Measurements from ENCODE around the gene USP20. TPM values are rescaled to one million over a fixed set of nuclear protein-coding genes. Genes with fewer than 3 reads are reported as not detected.

USP20 gene
- total RNA-seq, 2 experiments from 2014 or later, result 80.4 to 80.9 TPM

- peaks cover 71% of the 10 kb centered on the region for H3K36me3 Mint-ChIP-seq (ENCODE audit: low read depth)
- Histone ChIP-seq H3K4me1 (ENCODE audit: insufficient read depth, low read length) (peaks cover 90% of the 10 kb centered on the region), H3K4me3 (ENCODE audit: low read length) (peak overlapping the region; percentile 40), H3K27me3 (ENCODE audit: control insufficient read depth in 1 of 2, insufficient read depth in 2 of 2, low read length in 2 of 2) (no peaks in the 10 kb centered on the region), H3K36me3 (ENCODE audit: insufficient read depth, low read length) (peaks cover 54% of the 10 kb centered on the region), H3K27ac (ENCODE audit: low read depth in 1 of 2, low read length in 2 of 2) (peak overlapping the region; percentile 93 to 96), H3K9me3 (ENCODE audit: control insufficient read depth in 1 of 2, insufficient read depth in 1 of 2, low read length in 2 of 2) (no peaks in the 10 kb centered on the region)
- no peaks in the 10 kb centered on the region for H3K27me3 Mint-ChIP-seq
- peak overlapping the region; percentile 59 for H3K4me3 Mint-ChIP-seq
- intact Hi-C loops (cut with DNase I, micrococcal nuclease), result loop anchor here (1.0 to 5.0 kb wide), 5 partner anchors 15 to 48 kb away; partner anchors contain the start of genes C9orf78 (in 1 of the 2), TOR1A (in 1 of the 2) and USP20 (in 1 of the 2)
- CTCF ChIA-PET, result interaction anchor here (1.1 to 2.1 kb wide), 5 partner anchors 16 to 87 kb away, joined by 3 to 8 read pairs (median 7); partner anchors contain the start of genes C9orf78 and USP20
- POLR2A ChIA-PET, result interaction anchor here (0.7 to 3.5 kb wide), 13 partner anchors 9 to 107 kb away, joined by 3 to 33 read pairs (median 7); partner anchors contain the start of genes C9orf78 and USP20
- ATAC-seq (ENCODE audit: poor library complexity) (no peak), DNase-seq (peak in 1 of 14 experiments; percentile 39)
- no peak for TF ChIP-seq CTCF (IDR thresholded peaks at IDR 0.05)
- peak overlapping the region; percentile 86 for H3K27ac Mint-ChIP-seq
- H3K4me1 Mint-ChIP-seq (ENCODE audit: low read depth), result peaks cover 73% of the 10 kb centered on the region
- H3K9me3 Mint-ChIP-seq, result no peaks in the 10 kb centered on the region
These were observed 34.6 kb downstream of the USP20 start for GRCh38 chr9:129869585-129870501.

- H3K27me3 Mint-ChIP-seq, result no peaks in the 10 kb centered on the region
- POLR2A ChIA-PET, result interaction anchor here (1.2 kb wide), 1 partner anchor 68 kb away, joined by 5 read pairs; no protein-coding TSS in a partner anchor
These were observed 35.8 kb downstream of the USP20 start for GRCh38 chr9:129871046-129871445.

More at GRCh38 chr9:129871046-129871445, 35.8 kb downstream of the USP20 start:
- peaks cover 56% of the 10 kb centered on the region for H3K36me3 ChIP-seq (ENCODE audit: insufficient read depth, low read length)
- no peaks in the 10 kb centered on the region for H3K9me3 ChIP-seq (ENCODE audit: control insufficient read depth in 1 of 2, insufficient read depth in 1 of 2, low read length in 2 of 2)
- Mint-ChIP-seq H3K4me3 (peak overlapping the region; percentile 35), H3K4me1 (ENCODE audit: low read depth) (peaks cover 62% of the 10 kb centered on the region), H3K27ac (peak overlapping the region; percentile 86), H3K36me3 (ENCODE audit: low read depth) (peaks cover 72% of the 10 kb centered on the region), H3K9me3 (no peaks in the 10 kb centered on the region)
- no peak for TF ChIP-seq CTCF (IDR thresholded peaks at IDR 0.05)
- no peak overlapping the region for H3K27ac ChIP-seq (ENCODE audit: low read depth in 1 of 2, low read length in 2 of 2)
- H3K4me3 ChIP-seq (ENCODE audit: low read length), result no peak overlapping the region
- H3K4me1 ChIP-seq (ENCODE audit: insufficient read depth, low read length), result peaks cover 85% of the 10 kb centered on the region
- no peak for ATAC-seq (ENCODE audit: poor library complexity)
- CTCF ChIA-PET, result no interaction called here
- intact Hi-C loops (cut with DNase I, micrococcal nuclease), result no loop called here
- no peaks in the 10 kb centered on the region for H3K27me3 ChIP-seq (ENCODE audit: control insufficient read depth in 1 of 2, insufficient read depth in 2 of 2, low read length in 2 of 2)
- DNase-seq, result no peak
